ENCODE data around the gene MATCAP1. TPM values are rescaled to one million over a fixed set of nuclear protein-coding genes. Genes with fewer than 3 reads are reported as not detected.

Gene MATCAP1
- total RNA-seq (2021) = 40.8 to 54.3 TPM (median 50.5 TPM) in 3 replicates
- Bru-seq, nascent RNA = percentile 73 among the genes with signal in this experiment
- long read RNA-seq, experiment 1, transcript KIAA0895L-206 (7 exons, 2,233 nt) = minor isoform, 5 of 70 reads
- long read RNA-seq, experiment 1, transcript KIAA0895L-201 (8 exons, 3,550 nt) = minor isoform, 5 of 70 reads
- long read RNA-seq, experiment 1, transcript KIAA0895L-203 (3 exons, 2,824 nt) = major isoform, 8 of 70 reads
- long read RNA-seq, experiment 1, partial matches to known transcripts = 6 of 70 reads
- long read RNA-seq, experiment 1, other reads (novel, unspliced or antisense) = 45 of 70 reads
- long read RNA-seq, experiment 2, partial matches to known transcripts = 0 of 3 reads
- long read RNA-seq, experiment 2, other reads (novel, unspliced or antisense) = 0 of 3 reads
- long read RNA-seq, experiment 3, partial matches to known transcripts = 1 of 5 reads
- long read RNA-seq, experiment 3, other reads (novel, unspliced or antisense) = 4 of 5 reads

DNA sequence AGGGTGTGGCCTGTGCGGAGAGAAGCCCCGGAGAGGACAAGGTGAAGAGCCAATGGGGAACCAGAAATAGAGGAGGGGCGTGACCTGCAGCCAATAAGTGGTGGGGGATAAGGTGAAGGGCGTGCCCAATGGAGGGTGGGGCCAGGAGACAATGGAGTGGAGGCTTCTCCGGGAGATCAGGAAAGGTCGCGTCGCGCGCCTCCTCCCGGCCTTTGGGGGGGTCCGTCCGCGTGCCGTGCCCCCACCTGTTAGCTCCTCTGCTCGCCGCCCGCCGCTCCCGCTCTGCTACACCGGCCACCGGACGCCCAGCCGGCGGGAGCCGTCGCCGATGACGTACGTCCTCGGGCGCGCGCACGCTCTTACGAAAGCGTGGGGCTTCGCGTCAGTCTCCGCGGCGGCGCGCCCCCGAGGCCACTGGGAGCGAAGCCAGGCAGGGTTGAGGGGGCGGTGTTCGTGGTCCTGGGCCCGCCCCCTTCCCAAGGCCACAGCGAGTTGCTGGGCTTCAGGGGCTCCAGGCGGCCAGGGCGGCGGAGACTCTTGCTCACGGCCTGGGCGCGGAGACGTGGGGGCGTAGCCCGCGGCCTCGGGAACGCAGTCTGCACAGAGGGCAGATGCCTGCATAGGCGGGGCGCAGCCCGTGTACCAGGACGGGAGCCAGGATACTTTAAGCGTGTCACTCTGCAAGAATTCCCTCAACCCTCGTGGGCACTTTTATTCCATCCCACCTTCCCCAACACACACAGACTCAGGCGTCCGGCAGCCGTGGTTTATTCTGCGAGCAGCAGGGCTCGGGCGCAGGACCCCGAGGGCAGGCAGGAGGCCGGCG, at the start of gene MATCAP1:
Gene MATCAP1 (minus strand): TSS at position 337 of the 826 bp plus-strand sequence. CDS start 3,353 bp downstream, outside the sequence.
- DNase-seq (ENCODE audit: low spot score) (peak; percentile 94), ATAC-seq (peak; percentile 90)
- H3K4me3 Mint-ChIP-seq = peak within 1 kb of the TSS; percentile 82
- no peak within 1 kb of the TSS for H3K27ac Mint-ChIP-seq
- H3K9me3 Mint-ChIP-seq = no peaks in the 10 kb centered on the region
- peaks cover 31% of the 10 kb centered on the region for H3K27me3 Mint-ChIP-seq (ENCODE audit: low read depth)
- ChIA-PET CTCF (interaction anchor here (0.6 to 4.4 kb wide), 16 partner anchors 10 to 911 kb away, joined by 3 to 88 read pairs (median 19); partner anchors contain the start of genes B3GNT9, CES3, ELMO3 and FBXL8), POLR2A (interaction anchor here (2.1 kb wide), 1 partner anchor 8 kb away, joined by 6 read pairs; no protein-coding TSS in a partner anchor)
- H3K36me3 Mint-ChIP-seq = no peaks in the 10 kb centered on the region
- peaks cover 19% of the 10 kb centered on the region for H3K4me1 Mint-ChIP-seq
- TF ChIP-seq, protein P1, sequence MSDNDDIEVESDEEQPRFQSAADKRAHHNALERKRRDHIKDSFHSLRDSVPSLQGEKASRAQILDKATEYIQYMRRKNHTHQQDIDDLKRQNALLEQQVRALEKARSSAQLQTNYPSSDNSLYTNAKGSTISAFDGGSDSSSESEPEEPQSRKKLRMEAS (CRISPR knock-in tag; IDR thresholded peaks at IDR 0.05) = peak; percentile 77
- no peak for TF ChIP-seq ELF4 (CRISPR knock-in tag; IDR thresholded peaks at IDR 0.05; ENCODE audit: low read depth)
- peak; percentile 54 for TF ChIP-seq FOXK1 (CRISPR knock-in tag; IDR thresholded peaks at IDR 0.05)
- TF ChIP-seq, protein P2, sequence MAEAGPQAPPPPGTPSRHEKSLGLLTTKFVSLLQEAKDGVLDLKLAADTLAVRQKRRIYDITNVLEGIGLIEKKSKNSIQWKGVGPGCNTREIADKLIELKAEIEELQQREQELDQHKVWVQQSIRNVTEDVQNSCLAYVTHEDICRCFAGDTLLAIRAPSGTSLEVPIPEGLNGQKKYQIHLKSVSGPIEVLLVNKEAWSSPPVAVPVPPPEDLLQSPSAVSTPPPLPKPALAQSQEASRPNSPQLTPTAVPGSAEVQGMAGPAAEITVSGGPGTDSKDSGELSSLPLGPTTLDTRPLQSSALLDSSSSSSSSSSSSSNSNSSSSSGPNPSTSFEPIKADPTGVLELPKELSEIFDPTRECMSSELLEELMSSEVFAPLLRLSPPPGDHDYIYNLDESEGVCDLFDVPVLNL (CRISPR knock-in tag; IDR thresholded peaks at IDR 0.05; ENCODE audit: borderline replicate concordance, low read depth) = no peak
- peak; percentile 74; the same call in 1 of the 2 replicates for TF ChIP-seq ETV6 (CRISPR knock-in tag; IDR thresholded peaks at IDR 0.05)
- TF ChIP-seq GTF2I (CRISPR knock-in tag; conservative IDR thresholded peaks at IDR 0.05) = no peak
- TF ChIP-seq GABPB1 (CRISPR knock-in tag; IDR thresholded peaks at IDR 0.05) = peak; percentile 73
- no peak for TF ChIP-seq ESRRA (CRISPR knock-in tag; IDR thresholded peaks at IDR 0.05; ENCODE audit: borderline replicate concordance)
- TF ChIP-seq, protein P3, sequence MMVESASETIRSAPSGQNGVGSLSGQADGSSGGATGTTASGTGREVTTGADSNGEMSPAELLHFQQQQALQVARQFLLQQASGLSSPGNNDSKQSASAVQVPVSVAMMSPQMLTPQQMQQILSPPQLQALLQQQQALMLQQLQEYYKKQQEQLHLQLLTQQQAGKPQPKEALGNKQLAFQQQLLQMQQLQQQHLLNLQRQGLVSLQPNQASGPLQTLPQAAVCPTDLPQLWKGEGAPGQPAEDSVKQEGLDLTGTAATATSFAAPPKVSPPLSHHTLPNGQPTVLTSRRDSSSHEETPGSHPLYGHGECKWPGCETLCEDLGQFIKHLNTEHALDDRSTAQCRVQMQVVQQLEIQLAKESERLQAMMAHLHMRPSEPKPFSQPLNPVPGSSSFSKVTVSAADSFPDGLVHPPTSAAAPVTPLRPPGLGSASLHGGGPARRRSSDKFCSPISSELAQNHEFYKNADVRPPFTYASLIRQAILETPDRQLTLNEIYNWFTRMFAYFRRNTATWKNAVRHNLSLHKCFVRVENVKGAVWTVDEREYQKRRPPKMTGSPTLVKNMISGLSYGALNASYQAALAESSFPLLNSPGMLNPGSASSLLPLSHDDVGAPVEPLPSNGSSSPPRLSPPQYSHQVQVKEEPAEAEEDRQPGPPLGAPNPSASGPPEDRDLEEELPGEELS (CRISPR knock-in tag; IDR thresholded peaks at IDR 0.05) = peak; percentile 85
- TF ChIP-seq PRRX2 (CRISPR knock-in tag; IDR thresholded peaks at IDR 0.05) = no peak
- no peak for TF ChIP-seq NFATC4 (CRISPR knock-in tag; IDR thresholded peaks at IDR 0.05)
- TF ChIP-seq NFYB (CRISPR knock-in tag; conservative IDR thresholded peaks at IDR 0.05; ENCODE audit: low read depth) = peak; percentile 88
- no peak for TF ChIP-seq JUN (CRISPR knock-in tag; IDR thresholded peaks at IDR 0.05)
- TF ChIP-seq, protein P4, sequence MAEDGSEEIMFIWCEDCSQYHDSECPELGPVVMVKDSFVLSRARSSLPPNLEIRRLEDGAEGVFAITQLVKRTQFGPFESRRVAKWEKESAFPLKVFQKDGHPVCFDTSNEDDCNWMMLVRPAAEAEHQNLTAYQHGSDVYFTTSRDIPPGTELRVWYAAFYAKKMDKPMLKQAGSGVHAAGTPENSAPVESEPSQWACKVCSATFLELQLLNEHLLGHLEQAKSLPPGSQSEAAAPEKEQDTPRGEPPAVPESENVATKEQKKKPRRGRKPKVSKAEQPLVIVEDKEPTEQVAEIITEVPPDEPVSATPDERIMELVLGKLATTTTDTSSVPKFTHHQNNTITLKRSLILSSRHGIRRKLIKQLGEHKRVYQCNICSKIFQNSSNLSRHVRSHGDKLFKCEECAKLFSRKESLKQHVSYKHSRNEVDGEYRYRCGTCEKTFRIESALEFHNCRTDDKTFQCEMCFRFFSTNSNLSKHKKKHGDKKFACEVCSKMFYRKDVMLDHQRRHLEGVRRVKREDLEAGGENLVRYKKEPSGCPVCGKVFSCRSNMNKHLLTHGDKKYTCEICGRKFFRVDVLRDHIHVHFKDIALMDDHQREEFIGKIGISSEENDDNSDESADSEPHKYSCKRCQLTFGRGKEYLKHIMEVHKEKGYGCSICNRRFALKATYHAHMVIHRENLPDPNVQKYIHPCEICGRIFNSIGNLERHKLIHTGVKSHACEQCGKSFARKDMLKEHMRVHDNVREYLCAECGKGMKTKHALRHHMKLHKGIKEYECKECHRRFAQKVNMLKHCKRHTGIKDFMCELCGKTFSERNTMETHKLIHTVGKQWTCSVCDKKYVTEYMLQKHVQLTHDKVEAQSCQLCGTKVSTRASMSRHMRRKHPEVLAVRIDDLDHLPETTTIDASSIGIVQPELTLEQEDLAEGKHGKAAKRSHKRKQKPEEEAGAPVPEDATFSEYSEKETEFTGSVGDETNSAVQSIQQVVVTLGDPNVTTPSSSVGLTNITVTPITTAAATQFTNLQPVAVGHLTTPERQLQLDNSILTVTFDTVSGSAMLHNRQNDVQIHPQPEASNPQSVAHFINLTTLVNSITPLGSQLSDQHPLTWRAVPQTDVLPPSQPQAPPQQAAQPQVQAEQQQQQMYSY (CRISPR knock-in tag; IDR thresholded peaks at IDR 0.05) = no peak
- peak; percentile 91 for TF ChIP-seq SP1 (CRISPR knock-in tag; conservative IDR thresholded peaks at IDR 0.05)
- TF ChIP-seq, protein P5, sequence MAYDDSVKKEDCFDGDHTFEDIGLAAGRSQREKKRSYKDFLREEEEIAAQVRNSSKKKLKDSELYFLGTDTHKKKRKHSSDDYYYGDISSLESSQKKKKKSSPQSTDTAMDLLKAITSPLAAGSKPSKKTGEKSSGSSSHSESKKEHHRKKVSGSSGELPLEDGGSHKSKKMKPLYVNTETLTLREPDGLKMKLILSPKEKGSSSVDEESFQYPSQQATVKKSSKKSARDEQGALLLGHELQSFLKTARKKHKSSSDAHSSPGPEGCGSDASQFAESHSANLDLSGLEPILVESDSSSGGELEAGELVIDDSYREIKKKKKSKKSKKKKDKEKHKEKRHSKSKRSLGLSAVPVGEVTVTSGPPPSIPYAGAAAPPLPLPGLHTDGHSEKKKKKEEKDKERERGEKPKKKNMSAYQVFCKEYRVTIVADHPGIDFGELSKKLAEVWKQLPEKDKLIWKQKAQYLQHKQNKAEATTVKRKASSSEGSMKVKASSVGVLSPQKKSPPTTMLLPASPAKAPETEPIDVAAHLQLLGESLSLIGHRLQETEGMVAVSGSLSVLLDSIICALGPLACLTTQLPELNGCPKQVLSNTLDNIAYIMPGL (CRISPR knock-in tag; IDR thresholded peaks at IDR 0.05) = peak; percentile 63; the same call in 1 of the 2 replicates
- 0 out of 2 replicates have a peak, but pooled peaks have one; percentile 40 for TF ChIP-seq RELA (CRISPR knock-in tag; IDR thresholded peaks at IDR 0.05; ENCODE audit: borderline replicate concordance)
- TF ChIP-seq, protein P6, sequence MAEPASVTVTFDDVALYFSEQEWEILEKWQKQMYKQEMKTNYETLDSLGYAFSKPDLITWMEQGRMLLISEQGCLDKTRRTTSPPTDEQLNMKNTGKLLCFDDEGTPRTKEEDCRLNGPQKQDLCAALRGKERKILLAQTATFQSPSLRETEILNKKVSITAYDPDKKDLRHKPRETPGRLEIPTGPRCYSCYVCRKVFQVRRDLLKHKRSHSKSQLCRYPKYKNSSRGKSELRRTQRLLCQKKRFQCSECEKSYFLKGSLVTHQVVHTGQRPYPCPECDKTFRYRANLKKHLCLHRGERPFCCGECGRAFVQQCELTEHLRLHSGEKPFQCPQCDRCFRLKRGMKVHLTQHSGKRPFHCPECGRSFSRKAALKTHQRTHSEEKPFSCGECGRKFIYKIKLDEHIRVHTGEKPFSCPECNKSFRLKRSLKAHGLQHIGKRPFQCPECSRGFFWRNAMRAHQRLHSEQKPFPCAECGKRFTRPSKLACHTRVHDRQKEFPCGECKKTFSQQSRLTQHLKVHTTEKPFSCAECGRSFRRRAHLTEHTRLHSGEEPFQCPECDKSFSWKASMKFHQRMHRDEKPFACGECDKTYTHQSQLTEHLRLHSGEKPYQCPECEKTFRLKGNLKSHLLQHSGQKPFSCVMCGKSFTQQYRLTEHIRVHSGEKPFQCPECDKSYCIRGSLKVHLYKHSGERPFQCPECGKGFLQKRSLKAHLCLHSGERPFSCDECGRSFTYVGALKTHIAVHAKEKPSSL (CRISPR knock-in tag; conservative IDR thresholded peaks at IDR 0.05) = no peak
- TF ChIP-seq, protein P7, sequence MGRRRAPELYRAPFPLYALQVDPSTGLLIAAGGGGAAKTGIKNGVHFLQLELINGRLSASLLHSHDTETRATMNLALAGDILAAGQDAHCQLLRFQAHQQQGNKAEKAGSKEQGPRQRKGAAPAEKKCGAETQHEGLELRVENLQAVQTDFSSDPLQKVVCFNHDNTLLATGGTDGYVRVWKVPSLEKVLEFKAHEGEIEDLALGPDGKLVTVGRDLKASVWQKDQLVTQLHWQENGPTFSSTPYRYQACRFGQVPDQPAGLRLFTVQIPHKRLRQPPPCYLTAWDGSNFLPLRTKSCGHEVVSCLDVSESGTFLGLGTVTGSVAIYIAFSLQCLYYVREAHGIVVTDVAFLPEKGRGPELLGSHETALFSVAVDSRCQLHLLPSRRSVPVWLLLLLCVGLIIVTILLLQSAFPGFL (CRISPR knock-in tag; IDR thresholded peaks at IDR 0.05; ENCODE audit: borderline replicate concordance) = no peak
- TF ChIP-seq, protein P8, sequence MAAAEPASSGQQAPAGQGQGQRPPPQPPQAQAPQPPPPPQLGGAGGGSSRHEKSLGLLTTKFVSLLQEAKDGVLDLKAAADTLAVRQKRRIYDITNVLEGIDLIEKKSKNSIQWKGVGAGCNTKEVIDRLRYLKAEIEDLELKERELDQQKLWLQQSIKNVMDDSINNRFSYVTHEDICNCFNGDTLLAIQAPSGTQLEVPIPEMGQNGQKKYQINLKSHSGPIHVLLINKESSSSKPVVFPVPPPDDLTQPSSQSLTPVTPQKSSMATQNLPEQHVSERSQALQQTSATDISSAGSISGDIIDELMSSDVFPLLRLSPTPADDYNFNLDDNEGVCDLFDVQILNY (CRISPR knock-in tag; IDR thresholded peaks at IDR 0.05) = peak; percentile 39; the same call in 1 of the 2 replicates
- TF ChIP-seq TEAD1 (CRISPR knock-in tag; IDR thresholded peaks at IDR 0.05) = 0 out of 2 replicates have a peak, but pooled peaks have one; percentile 13

Data from WTC11 (cell line).